ENCODE results near the gene BMPER.

Gene BMPER

GRCh38 chr7:33905389-33906032 is at the start of gene BMPER:
Gene BMPER, plus strand, starts transcription at chr7:33905539. Its CDS starts 75 bp downstream, at chr7:33905614.
- DNase-seq (ENCODE audit: low read depth) = no peak

DNA sequence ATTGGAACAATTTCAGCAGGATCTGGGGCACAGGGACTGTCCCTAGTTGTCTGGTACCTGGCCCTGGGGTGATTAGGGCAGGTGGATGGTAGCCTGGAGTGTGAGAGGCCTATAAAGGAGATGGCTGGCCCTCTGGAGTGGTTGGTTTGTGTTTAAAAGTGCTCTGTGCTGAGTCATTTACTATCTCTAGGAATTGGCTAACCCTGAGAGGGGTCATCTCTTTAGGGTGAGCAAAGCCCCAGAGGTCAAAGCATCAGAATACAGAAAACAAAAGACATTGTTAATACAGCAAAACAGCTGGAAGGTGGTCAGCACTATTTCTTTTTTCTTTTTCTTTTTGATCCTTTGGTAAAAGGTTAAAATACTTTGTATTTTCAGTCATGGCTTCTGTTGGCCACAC is 43.4 kb upstream of the BMPER start:
- no peak for DNase-seq (ENCODE audit: low read depth)

GRCh38 chr7:33862946-33863814 is 42.2 kb upstream of the BMPER start:
- DNase-seq (ENCODE audit: low read depth) = no peak

DNA sequence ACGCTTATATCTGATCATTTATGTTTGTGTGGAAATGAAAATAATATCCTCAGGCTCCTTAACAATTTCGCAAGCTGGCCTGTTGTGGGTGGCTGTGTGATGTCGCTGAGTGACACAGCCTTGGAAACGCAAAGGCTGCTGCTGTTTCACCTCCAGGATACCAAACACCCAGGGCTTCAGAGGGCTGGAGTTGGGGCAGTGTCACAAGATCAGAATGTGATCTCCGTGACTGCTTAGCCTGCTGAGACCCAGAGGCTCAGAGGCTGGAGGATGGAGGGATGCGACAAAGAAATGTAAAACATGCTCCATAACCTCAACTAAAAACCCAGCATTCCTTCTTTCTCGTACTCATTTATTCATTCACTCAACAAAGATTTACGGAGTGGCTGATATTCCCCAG is 37.2 kb upstream of the BMPER start:
- no peak for DNase-seq (ENCODE audit: low read depth)

GRCh38 chr7:33869176-33869575 is 36.2 kb upstream of the BMPER start:
- no peak for DNase-seq (ENCODE audit: low read depth)

- DNase-seq (ENCODE audit: low read depth) = no peak
Measured at GRCh38 chr7:33870120-33870519, 35.2 kb upstream of the BMPER start.

DNA sequence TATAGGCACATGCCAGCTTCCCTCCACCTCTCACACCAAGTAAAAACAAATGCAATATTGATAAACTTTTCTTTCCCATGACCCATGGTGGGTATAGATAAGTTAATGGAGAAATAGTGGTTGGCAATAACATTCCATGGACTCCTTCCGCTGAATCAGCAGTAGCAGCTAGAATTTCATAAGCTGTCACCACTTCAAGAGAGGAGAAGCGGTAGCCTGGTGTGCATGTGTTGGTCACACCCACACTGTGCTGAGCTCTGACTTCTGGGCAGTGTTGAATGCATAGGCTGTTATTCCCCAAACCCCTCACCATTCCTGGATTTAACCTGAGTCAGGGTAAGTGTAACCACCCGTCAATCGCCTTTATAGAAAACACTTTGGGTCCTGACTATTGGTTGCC is 32.5 kb upstream of the BMPER start:
- no peak for DNase-seq (ENCODE audit: low read depth)

- DNase-seq (ENCODE audit: low read depth) = no peak
Measured at GRCh38 chr7:33873518-33873917, 31.8 kb upstream of the BMPER start.

GRCh38 chr7:33873981-33874750 is 31.2 kb upstream of the BMPER start:
- DNase-seq (ENCODE audit: low read depth) = peak; percentile 49

DNA sequence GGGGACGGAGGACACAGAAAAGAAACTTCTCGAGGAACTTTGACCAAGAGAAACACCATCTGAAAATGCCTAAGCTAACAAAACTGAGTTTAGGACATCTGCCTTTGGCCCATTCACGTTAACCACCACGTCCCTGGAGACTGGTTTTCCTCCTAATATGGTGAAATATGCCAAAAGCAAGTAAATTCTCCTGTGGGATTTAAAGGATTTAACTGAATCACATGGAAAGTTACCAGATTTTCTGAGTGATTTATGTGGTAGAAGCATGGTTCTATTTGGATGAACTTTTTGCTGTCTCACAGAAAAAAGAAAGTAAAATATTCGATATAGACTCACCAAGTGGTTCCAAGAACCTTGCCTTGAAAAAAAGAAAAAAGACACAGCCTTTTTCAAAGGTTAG is 30.4 kb upstream of the BMPER start:
- no peak for DNase-seq (ENCODE audit: low read depth)

DNA sequence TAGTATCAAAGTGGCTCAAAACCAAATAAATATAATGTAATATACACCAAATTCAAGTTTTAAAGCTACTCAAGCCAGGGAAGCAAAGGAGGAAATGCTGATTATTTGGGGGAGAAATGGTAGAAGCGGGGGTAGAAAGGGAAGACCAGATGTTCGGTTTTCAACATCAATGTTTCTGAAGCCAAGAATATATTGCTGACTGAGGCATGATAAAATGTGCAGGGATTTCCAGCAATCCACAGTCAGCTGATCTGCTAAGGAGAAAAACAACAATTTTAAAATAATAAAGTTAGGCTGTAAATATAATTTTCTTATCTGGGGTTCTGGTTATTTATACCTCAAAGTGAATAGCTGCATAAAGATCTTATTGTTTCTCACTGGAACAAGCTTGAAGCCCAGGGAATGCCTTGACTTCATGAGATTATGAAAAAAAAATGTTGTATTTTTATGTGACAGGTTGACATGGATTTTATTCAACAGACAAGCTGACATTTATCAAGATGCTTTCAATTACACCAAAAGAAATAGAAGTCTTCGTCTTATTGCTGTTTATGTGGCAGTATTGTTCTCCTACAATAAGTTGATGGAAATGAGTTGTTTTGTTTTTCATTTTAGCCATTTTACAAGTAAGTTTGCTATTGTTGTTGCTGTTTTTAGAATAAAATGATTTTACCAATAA is 28.6 kb upstream of the BMPER start:
- DNase-seq (ENCODE audit: low read depth) = no peak

- peak; percentile 31 for DNase-seq (ENCODE audit: low read depth)
Measured at GRCh38 chr7:33880787-33881186, 24.6 kb upstream of the BMPER start.

- no peak for DNase-seq (ENCODE audit: low read depth)
Measured at GRCh38 chr7:33881316-33881715, 24.0 kb upstream of the BMPER start.

DNA sequence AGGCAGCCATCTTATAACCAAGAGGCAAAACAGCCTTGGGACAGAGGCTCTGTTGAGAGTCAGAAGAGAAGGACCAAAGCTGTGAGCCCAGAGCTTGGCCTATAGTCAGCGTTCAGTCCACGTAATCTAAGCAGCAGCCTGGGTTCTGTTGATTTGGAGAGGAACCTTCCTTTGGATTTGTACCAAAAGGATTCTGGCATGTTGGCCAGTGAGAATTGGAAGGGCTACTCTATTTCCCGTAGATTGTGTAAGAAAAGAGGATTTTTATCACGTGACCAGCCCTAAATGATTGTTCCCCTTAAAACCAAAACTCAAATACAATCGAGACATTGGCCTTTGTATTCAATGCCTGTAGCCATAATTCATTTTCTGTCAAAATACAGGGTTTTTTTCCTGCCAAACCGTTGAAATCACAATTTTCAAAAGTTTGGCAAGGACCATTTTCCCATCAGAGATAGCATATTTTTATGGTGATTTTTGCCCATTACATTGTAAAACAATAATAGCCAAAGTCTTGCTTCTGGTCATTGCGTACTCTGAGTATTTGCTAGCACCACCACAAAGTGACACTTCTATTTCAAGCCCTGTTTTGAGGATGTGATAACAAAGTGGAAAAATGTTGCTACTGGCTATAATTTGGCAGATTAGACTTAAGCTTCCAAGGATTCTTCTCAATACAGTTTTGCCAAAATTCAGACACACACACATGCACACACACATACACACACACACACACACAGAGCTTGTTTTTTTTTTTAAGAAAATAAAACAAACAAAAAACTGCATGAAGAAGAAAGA is 23.1 kb upstream of the BMPER start:
- DNase-seq (ENCODE audit: low read depth) = no peak

DNA sequence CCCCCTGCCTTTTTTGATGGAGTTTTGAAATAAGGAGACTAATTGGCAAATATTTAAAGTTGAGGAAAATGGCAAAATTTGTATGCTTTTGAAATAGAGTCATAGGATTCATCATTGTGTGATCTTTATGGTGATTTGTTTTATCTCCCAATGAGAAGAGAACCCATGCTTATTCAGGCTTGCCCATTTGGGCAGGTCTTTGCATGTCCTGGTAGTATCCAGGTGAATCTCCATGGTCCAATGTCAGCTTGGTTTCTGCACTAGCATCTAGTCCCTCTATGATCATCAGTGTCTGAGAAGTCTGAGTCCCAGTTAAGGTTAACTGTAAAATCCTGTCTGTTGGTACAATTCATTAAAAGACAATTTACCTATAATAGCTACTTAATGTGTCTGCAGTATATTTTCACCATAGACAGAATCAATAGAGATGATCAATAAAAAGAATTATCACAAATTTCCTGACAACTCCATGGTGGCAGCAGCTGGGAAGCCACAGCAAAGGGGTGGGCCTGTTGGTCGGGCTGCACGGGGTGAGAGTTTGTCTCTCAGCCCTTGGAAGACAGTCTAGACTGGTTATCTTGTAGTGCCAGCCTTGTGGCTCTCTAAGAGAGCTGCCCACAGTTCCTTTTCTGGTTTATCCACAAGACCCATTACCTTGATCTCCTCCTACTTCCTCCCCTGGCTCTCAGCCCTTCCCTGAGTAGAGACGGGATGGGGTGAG is 22.2 kb upstream of the BMPER start:
- no peak for DNase-seq (ENCODE audit: low read depth)

- DNase-seq (ENCODE audit: low read depth) = no peak
Measured at GRCh38 chr7:33883671-33883965, 21.7 kb upstream of the BMPER start.

GRCh38 chr7:33885290-33886148 is 19.8 kb upstream of the BMPER start:
- no peak for DNase-seq (ENCODE audit: low read depth)

DNA sequence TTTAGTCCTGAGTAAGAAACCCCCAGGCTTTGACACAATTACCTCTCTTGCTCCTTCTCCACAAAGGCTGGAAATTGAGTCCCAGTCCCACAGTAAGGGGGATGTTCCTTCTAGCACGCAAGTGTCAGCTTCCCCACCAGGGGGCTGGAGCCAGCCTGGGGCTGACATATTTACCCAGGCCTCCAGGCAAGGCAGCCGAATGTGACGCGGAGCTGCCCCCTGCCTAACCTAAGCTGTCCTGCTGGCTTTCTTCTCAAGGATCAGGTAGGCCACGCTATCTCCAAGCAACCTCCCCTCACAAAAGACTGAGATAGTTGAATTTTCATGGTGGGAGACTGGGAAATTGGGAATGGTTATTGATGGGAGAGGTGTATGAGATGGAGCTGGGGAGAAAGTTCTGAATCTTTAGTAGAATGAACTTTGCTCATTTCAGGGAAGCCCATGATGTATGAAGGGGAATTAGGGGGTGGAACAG is 19.2 kb upstream of the BMPER start:
- DNase-seq (ENCODE audit: low read depth) = no peak

DNA sequence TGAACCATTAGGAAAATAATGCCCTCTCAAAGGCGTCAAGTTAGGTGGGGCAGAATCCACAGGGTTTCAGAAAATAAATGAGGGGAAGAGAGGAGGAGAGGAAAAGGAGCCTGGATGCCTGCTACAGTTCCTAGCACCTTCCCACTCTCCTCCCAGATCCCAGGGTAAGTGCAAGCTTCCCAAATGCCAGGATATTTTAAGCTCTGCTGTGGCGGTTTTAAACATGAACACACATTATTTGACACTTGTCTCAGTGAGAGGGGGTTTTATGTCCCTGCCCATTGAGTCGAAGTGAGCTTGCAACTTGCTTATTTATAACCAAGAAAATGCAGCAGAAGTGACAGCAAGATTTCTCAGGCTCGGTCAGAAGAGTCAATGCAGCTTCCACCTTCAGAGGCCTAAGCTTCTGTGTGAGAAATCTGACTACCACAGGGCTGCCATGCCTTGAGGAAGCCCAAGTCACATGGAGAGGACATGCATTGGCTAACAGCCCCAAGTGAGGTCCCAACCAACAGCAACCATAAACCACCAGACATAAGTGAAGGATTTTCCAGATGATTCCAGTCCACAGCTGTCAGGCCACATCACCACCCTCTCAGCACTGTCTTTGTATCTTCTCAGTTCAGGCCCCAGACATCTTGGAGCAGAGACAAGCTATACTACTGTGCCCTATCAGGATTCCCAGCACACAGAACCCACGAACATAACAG is 17.9 kb upstream of the BMPER start:
- DNase-seq (ENCODE audit: low read depth) = no peak

Measured in non-pigmented ciliary epithelial cell (primary cell).